ENCODE results near the gene PIP4K2A. TPM values are rescaled to one million over a fixed set of nuclear protein-coding genes. Genes with fewer than 3 reads are reported as not detected.

PIP4K2A gene
- total RNA-seq, 1 experiment from 2014 or later = 21.4 TPM

GRCh38 chr10:22657566-22658225 is 56.7 kb downstream of the PIP4K2A start:
- intact Hi-C loops (cut with micrococcal nuclease; ENCODE audit: unreplicated experiment) = no loop called here
- Histone ChIP-seq H3F3A (ENCODE audit: insufficient read depth, low read depth) (no peaks in the 10 kb centered on the region), H2AFZ (no peak overlapping the region), H3K4me1 (replicated peaks; ENCODE audit: insufficient read depth) (no peaks in the 10 kb centered on the region; the same call in 1 of the 2 replicates), H3K4me3 (no peak overlapping the region), H3K9me2 (ENCODE audit: insufficient read depth) (no peaks in the 10 kb centered on the region), H3K79me2 (ENCODE audit: low read depth) (no peaks in the 10 kb centered on the region), H3K27me3 (ENCODE audit: insufficient read depth, low read depth) (no peaks in the 10 kb centered on the region), H3K9me3 (ENCODE audit: insufficient read depth, low read depth) (no peaks in the 10 kb centered on the region), H3K4me2 (no peak overlapping the region), H3K36me3 (ENCODE audit: low read depth) (no peaks in the 10 kb centered on the region), H4K20me1 (ENCODE audit: insufficient read depth) (no peaks in the 10 kb centered on the region), H3K27ac (no peak overlapping the region)
- BruUV-seq (replicated peaks) = no TSS peak
- POLR2A ChIA-PET (ENCODE audit: unreplicated experiment) = no interaction called here
- no peak for DNase-seq
- TF ChIP-seq, protein P1, sequence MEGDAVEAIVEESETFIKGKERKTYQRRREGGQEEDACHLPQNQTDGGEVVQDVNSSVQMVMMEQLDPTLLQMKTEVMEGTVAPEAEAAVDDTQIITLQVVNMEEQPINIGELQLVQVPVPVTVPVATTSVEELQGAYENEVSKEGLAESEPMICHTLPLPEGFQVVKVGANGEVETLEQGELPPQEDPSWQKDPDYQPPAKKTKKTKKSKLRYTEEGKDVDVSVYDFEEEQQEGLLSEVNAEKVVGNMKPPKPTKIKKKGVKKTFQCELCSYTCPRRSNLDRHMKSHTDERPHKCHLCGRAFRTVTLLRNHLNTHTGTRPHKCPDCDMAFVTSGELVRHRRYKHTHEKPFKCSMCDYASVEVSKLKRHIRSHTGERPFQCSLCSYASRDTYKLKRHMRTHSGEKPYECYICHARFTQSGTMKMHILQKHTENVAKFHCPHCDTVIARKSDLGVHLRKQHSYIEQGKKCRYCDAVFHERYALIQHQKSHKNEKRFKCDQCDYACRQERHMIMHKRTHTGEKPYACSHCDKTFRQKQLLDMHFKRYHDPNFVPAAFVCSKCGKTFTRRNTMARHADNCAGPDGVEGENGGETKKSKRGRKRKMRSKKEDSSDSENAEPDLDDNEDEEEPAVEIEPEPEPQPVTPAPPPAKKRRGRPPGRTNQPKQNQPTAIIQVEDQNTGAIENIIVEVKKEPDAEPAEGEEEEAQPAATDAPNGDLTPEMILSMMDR (conservative IDR thresholded peaks at IDR 0.05) = no peak
- no peak for TF ChIP-seq EZH2 (IDR thresholded peaks at IDR 0.05; ENCODE audit: low read depth)
- CTCF ChIA-PET = no interaction called here

GRCh38 chr10:22657024-22657423 is 57.4 kb downstream of the PIP4K2A start:
- ChIA-PET POLR2A (ENCODE audit: unreplicated experiment) (no interaction called here), CTCF (no interaction called here)
- H3K9me2 ChIP-seq (ENCODE audit: insufficient read depth) = no peaks in the 10 kb centered on the region
- no peaks in the 10 kb centered on the region for H4K20me1 ChIP-seq (ENCODE audit: insufficient read depth)
- H3K36me3 ChIP-seq (ENCODE audit: low read depth) = no peaks in the 10 kb centered on the region
- no peak overlapping the region for H2AFZ ChIP-seq
- intact Hi-C loops (cut with micrococcal nuclease; ENCODE audit: unreplicated experiment) = no loop called here
- H3K4me2 ChIP-seq = no peak overlapping the region
- no peaks in the 10 kb centered on the region for H3K27me3 ChIP-seq (ENCODE audit: insufficient read depth, low read depth)
- H3K4me3 ChIP-seq = no peak overlapping the region
- H3K4me1 ChIP-seq (replicated peaks; ENCODE audit: insufficient read depth) = no peaks in the 10 kb centered on the region; the same call in 1 of the 2 replicates
- no peaks in the 10 kb centered on the region for H3K79me2 ChIP-seq (ENCODE audit: low read depth)
- DNase-seq = no peak
- no peaks in the 10 kb centered on the region for H3K9me3 ChIP-seq (ENCODE audit: insufficient read depth, low read depth)
- TF ChIP-seq, protein P1 (conservative IDR thresholded peaks at IDR 0.05) = no peak
- no peak for TF ChIP-seq EZH2 (IDR thresholded peaks at IDR 0.05; ENCODE audit: low read depth)
- no TSS peak for BruUV-seq (replicated peaks)
- no peaks in the 10 kb centered on the region for H3F3A ChIP-seq (ENCODE audit: insufficient read depth, low read depth)
- no peak overlapping the region for H3K27ac ChIP-seq

GRCh38 chr10:22656036-22656435 is 58.3 kb downstream of the PIP4K2A start:
- no peak overlapping the region for H3K4me2 ChIP-seq
- CTCF ChIA-PET = interaction anchor here (0.7 kb wide), 1 partner anchor 71 kb away, joined by 8 read pairs; no protein-coding TSS in a partner anchor

More at GRCh38 chr10:22656036-22656435, 58.3 kb downstream of the PIP4K2A start:
- TF ChIP-seq, protein P1 (conservative IDR thresholded peaks at IDR 0.05) = no peak
- no peak for TF ChIP-seq EZH2 (IDR thresholded peaks at IDR 0.05; ENCODE audit: low read depth)
- no TSS peak for BruUV-seq (replicated peaks)
- Histone ChIP-seq H3K36me3 (ENCODE audit: low read depth) (no peaks in the 10 kb centered on the region), H3F3A (ENCODE audit: insufficient read depth, low read depth) (no peaks in the 10 kb centered on the region), H3K79me2 (ENCODE audit: low read depth) (no peaks in the 10 kb centered on the region), H3K9me3 (ENCODE audit: insufficient read depth, low read depth) (no peaks in the 10 kb centered on the region), H3K9me2 (ENCODE audit: insufficient read depth) (no peaks in the 10 kb centered on the region), H3K27ac (no peak overlapping the region), H3K4me1 (replicated peaks; ENCODE audit: insufficient read depth) (no peaks in the 10 kb centered on the region; the same call in 1 of the 2 replicates), H2AFZ (no peak overlapping the region), H3K27me3 (ENCODE audit: insufficient read depth, low read depth) (no peaks in the 10 kb centered on the region), H4K20me1 (ENCODE audit: insufficient read depth) (no peaks in the 10 kb centered on the region), H3K4me3 (no peak overlapping the region)
- intact Hi-C loops (cut with micrococcal nuclease; ENCODE audit: unreplicated experiment) = no loop called here
- POLR2A ChIA-PET (ENCODE audit: unreplicated experiment) = no interaction called here
- DNase-seq = no peak
